Stimulated activated CD4-positive, alpha-beta T cell treated with anti-CD3 and anti-CD28 coated beads, Interleukin-4, amount 100 ng/mL, for 24 hours (primary cell): ENCODE data around the gene NEURL2.
"Not testable (repeated sequence)": the region's sequence is repeated elsewhere in the genome, so short reads cannot be mapped to it uniquely, and the experiment has no call there.

Experiments used
- DNase-seq: peaks from one replicate; pipeline ENCODE4 v3.0.0-alpha.2; 2020

Gene NEURL2

DNA sequence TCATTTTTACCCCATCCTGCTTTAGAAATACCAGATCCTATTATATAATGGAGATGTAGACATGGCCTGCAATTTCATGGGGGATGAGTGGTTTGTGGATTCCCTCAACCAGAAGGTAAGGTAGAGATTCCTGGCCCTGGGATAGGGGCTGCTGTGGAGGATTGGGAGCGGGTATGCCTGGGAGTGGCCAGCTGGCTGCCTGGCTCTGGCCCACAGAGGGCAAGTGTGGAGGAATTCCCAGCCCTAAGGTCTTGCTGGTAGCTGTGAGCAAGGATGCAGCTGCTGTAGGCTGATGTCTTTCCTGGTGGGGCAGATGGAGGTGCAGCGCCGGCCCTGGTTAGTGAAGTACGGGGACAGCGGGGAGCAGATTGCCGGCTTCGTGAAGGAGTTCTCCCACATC, 6.7 kb upstream of the NEURL2 start:
- no peak for DNase-seq

- no peak for DNase-seq
Measured at GRCh38 chr20:45897289-45897688, 6.3 kb upstream of the NEURL2 start.

DNA sequence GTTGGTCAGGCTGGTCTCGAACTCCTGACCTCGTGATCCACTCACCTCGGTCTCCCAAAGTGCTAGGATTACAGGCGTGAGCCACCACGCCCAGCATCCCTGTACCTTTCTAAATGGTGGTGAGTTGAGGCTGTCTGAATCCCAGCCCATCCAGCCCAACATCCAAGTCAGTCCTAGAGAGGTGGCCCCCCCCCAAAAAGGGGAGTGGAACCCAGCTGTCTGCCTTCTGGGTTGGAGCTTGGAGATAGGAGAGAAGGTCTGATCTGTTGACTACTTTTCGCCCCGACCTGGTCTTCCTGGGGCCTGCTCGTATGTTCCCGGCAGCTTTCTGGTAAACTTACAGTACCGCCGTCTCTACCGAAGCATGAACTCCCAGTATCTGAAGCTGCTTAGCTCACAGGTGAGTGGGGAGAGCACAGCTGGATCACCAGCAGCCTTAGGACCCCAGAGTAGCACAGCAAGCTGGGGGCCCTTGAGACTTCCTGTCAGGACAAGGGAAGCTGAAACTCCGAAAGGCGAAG, 5.7 kb upstream of the NEURL2 start:
- no peak for DNase-seq

GRCh38 chr20:45894797-45895196, 3.8 kb upstream of the NEURL2 start:
- DNase-seq = no peak

DNA sequence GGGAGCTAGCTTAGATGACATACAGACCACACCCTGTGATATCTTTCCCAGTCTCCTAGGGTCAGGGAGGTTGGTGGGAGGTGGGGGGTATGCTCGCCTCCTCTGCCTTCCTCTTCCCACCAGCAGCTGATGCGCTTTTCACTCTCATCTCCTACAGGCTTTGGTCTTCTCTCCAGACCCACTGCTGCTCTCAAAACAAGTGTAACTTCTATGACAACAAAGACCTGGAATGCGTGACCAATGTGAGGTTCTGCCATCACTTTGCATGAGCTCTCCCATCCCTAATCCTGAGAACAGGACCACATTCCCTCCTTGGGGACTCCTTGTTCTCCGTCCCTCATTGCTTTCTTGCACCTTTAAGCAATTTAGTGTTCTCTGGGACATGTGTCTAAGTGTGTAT, 2.8 kb upstream of the NEURL2 start:
- DNase-seq = no peak

DNA sequence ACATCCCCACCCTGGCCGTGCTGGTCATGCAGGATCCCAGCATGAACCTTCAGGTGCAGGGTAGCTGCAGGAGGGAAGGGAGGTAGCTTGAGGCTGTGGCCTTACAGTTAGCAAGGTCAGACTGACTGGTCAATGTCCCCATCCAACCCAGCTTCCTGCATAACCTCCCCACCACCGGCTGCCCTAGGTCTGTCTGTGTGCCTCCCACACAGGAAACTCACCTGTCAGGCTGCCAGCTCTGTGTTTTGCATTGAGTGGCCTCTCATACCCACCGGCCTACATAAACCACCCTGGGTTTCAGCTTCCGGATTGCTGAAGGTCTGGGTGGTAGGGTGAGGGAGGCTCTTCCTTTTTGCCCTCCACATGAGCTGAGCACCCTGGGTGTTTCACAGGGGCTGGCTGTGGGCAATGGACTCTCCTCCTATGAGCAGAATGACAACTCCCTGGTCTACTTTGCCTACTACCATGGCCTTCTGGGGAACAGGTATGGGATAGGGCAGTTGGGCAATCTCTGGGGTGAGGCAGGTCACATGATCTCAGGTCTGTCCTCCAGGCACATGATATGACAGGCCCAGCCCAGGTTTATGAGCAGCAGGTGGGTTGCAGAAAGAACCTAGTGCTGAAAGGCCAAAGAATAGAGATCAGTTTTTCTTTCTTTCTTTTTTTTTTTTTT, 2.0 kb upstream of the NEURL2 start:
- peak; percentile 33 for DNase-seq

GRCh38 chr20:45892049-45892825, 1.2 kb upstream of the NEURL2 start:
- no peak for DNase-seq

- DNase-seq = peak; percentile 45
Measured at GRCh38 chr20:45890077-45890984, 677 bp downstream of the NEURL2 start.

DNA sequence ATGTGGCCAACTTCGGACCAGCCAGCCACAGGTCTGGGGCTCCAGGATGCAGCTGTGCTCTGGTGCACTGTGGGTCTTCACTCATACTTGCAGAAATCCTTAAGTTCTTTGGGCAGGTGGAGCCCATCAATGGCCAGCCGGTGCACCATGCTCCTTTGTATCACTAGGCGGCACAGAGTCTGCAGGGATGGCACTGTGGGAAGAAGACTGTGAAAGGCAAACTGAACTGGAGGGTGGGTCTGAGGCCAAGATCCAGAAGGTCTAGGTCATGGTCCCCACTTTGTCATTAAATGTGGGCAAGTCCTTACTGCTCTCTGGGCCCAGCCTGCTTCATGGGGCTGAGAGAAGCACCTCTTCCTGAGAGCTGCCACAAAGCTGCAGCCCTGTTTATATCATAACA, 2.3 kb downstream of the NEURL2 start:
- DNase-seq = no peak

DNA sequence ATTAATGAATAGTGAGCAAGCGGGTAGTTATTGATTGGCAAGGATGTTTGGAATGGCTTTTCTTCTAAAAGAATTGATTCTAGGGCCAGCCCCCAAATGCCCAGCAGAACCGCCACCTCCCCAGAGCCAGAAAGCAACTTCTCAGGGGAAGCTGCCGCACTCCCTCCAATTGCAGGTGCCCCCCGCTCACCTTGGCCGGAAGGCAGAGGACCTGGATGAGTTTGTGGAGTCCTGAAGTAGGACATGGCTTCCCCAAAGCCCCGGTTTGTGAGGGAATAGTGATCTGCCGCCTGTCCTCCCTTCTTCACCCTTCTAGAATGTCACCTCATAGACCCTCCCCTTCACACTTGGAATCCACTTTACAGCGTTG, 3.7 kb downstream of the NEURL2 start, which contains the start of gene SPATA25:
Gene SPATA25 (minus strand): TSS at position 277 of the 370 bp plus-strand sequence. CDS start 32 bp downstream, at position 245.
- DNase-seq = no peak

GRCh38 chr20:45886590-45887345, 4.2 kb downstream of the NEURL2 start:
- no peak for DNase-seq

DNA sequence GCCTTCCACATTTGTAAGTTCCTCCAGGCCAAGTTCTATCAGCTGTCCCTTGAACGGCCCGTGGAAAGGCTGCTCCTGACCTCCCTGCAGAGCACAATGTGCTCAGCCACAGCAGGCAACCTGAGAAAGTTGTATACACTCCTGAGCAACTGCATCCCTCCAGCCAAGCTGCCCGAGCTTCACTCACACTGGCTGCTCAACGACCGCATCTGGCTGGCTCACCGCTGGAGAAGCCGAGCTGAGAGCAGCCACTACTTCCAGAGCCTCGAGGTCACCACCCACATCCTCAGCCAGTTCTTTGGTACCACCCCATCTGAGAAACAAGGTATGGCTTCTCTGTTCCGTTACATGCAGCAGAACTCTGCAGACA, 7.9 kb downstream of the NEURL2 start:
- DNase-seq = no peak

DNA sequence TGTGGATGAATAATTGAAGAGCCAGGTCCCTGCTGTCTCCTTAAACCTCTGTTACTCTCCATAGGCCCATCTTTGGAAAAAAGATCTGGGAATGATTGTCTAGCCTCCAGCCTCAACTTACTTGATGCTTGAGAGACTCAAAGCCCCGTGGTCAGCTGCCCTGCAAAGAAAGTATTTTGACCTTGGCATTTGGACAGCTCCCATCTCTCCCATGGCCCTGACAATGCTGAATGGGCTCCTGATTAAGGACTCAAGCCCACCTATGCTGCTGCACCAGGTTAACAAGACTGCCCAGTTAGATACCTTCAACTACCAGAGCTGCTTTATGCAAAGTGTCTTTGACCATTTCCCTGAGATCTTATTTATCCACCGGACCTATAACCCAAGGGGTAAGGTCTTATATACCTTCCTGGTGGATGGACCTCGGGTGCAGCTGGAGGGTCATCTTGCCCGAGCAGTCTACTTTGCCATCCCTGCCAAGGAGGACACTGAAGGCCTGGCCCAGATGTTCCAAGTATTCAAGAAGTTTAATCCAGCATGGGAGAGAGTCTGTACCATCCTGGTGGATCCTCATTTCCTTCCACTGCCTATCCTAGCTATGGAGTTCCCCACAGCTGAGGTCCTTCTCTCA, 8.4 kb downstream of the NEURL2 start:
- no peak for DNase-seq

- peak; percentile 99 for DNase-seq
Measured at GRCh38 chr20:45880988-45881788, 9.8 kb downstream of the NEURL2 start, which contains the start of gene ZSWIM1. Gene ZSWIM1 (plus strand): TSS chr20:45881227. CDS start chr20:45882593, 1,366 bp downstream.

DNA sequence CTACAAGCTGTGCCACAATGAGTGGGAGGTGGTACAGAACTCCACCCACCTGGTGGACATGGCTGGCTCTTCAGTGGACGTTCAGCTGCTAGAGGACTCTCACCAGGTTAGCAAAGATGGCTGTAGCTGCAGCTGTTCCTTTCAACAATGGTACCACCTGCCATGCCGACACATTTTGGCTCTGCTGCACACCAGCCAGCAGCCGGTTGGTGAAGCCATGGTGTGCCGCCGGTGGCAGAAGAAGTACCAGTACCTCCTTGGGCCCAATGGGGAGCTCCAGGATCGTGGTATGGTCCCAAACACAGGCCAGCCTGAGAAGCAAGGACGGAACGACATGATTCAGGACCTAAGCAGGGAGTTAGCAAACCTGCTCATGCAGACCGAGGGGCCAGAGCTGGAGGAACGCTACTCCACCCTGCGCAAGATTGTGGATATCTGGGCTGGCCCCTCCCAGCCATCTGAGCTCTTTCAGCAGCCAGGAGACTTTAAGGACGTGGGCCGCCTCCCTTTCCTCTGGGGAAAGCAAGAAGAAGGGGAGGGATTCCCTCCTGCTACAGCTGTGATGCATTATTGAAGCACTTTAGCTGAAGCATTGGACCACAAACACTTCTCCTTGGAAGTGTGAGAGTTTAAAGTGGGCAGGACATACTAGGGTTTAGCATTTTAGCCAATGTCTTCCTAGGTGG, 12.8 kb downstream of the NEURL2 start:
- DNase-seq = no peak

GRCh38 chr20:45874576-45874975, 16.4 kb downstream of the NEURL2 start:
- no peak for DNase-seq

DNA sequence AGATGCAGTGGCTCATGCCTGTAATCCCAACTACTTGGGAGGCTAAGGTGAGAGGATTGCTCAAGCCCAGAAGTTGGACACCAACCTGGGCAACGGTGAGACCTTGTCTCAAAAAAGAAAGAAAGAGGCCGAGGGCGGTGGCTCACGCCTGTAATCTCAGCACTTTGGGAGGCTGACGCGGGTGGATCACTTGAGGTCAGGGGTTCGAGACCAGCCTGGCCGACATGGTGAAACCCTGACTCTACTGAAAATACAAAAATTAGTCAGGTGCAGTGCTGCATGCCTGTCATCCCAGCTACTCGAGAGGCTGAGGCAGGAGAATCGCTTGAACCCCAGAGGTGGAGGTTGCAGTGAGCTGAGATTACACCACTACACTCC, 16.9 kb downstream of the NEURL2 start:
- DNase-seq = not testable (repeated sequence)

DNA sequence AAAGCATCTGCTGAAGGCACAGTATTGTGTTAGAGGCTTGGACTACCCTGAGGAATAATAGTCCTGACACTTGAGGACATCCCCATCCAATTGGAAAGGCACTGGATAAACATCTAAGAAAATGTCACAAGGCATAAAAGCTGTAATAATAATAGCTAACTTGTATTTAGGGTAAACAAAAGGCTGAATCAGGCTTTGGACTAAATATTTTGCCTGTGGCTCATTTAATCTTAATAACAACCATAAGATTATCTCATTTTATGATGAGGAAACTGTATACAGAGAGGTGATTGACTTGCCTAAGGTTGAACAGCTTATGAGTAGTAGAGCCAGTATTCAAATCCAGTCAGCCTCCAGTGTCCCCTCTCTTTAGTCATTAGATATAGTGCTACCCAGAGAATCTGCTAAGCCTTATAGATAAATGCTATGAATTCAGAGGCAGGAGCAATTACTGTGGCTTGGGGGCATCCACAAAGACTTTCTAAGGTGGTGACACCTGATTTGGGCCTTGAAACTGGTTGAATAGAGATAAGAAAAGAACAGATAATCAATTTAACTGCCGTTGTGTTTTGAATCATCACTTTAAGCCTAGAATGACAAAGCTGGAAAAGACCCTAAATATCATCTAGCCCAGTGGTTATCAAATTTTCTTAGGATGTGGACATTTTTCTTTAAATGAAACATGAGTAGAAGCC, 17.5 kb downstream of the NEURL2 start:
- no peak for DNase-seq

DNA sequence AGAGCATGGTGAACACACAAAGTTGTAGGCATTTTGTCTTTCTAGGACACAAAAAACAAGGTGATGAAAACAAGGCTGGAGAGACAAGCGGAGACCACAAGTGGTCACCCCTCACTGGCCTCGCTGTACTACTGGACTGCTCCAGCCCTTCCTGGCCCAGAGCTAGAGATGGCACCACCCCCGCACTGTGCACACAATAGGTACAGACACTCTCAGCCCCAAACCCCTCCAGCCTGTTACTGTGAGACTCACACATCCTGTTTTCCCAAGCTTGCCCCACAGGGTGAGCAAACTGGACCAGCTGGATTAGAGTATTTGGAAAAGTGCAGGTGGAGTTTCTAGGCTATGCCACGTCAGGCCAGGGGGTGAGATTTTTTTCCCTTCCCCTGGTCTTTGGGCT, 18.4 kb downstream of the NEURL2 start:
- DNase-seq = no peak

GRCh38 chr20:45867819-45868176, 23.2 kb downstream of the NEURL2 start:
- DNase-seq = no peak
